HAP-1 (cell line): Measurements from ENCODE around the gene EIF2S1.
"Not testable (repeated sequence)": the region's sequence is repeated elsewhere in the genome, so short reads cannot be mapped to it uniquely, and the experiment has no call there.

Source experiments
- DNase-seq, 2 experiments: peaks; one replicate each; pipeline ENCODE4 v3.0.0-alpha.2; 2016 to 2020; ENCODE audit warnings: low spot score in 2 of 2
- H3K27me3 ChIP-seq: fragments of 250-450 bp; sonication (Bioruptor Pico); 2 replicates; pipeline ENCODE4 v1.5.1; 2020; ENCODE audit warnings: low read depth, mild to moderate bottlenecking, moderate library complexity
- H3K36me3 ChIP-seq: fragments of 250-450 bp; sonication (Bioruptor Pico); replicated peaks from 2 replicates; pipeline ENCODE4 v1.5.1; 2020; ENCODE audit warnings: mild to moderate bottlenecking
- H3K4me1 ChIP-seq: fragments of 250-450 bp; sonication (Bioruptor Pico); 2 replicates; pipeline ENCODE4 v1.5.1; 2020; ENCODE audit warnings: mild to moderate bottlenecking
- H3K4me3 ChIP-seq: fragments of 250-450 bp; sonication (Bioruptor Pico); 2 replicates; pipeline ENCODE4 v1.5.1; 2020; ENCODE audit warnings: mild to moderate bottlenecking, moderate library complexity
- H3K9me3 ChIP-seq: fragments of 250-450 bp; sonication (Bioruptor Pico); 2 replicates; pipeline ENCODE4 v1.5.1; 2020; ENCODE audit warnings: mild to moderate bottlenecking, moderate library complexity
- in situ Hi-C: fragments of 300-500 bp; cut with MboI; formaldehyde crosslinking; loops from 3 replicates; pipeline ENCODE4 v1.14.3; 2020; ENCODE audit warnings: low sequenced_read_pairs, inconsistent platforms, mixed read lengths

The EIF2S1 gene

GRCh38 chr14:67389275-67389674 is 29.1 kb downstream of the EIF2S1 start:
- Histone ChIP-seq H3K27me3 (no peaks in the 10 kb centered on the region), H3K36me3 (peaks cover 21% of the 10 kb centered on the region), H3K4me3 (no peak overlapping the region), H3K9me3 (no peaks in the 10 kb centered on the region), H3K4me1 (no peaks in the 10 kb centered on the region)
- no peak for DNase-seq
- in situ Hi-C loops, result no loop called here

GRCh38 chr14:67389811-67390534 is 29.8 kb downstream of the EIF2S1 start:
- H3K27me3 ChIP-seq, result no peaks in the 10 kb centered on the region
- peaks cover 14% of the 10 kb centered on the region for H3K36me3 ChIP-seq
- H3K9me3 ChIP-seq, result no peaks in the 10 kb centered on the region
- no peak overlapping the region for H3K4me3 ChIP-seq
- in situ Hi-C loops, result no loop called here
- no peaks in the 10 kb centered on the region for H3K4me1 ChIP-seq
- no peak for DNase-seq

DNA sequence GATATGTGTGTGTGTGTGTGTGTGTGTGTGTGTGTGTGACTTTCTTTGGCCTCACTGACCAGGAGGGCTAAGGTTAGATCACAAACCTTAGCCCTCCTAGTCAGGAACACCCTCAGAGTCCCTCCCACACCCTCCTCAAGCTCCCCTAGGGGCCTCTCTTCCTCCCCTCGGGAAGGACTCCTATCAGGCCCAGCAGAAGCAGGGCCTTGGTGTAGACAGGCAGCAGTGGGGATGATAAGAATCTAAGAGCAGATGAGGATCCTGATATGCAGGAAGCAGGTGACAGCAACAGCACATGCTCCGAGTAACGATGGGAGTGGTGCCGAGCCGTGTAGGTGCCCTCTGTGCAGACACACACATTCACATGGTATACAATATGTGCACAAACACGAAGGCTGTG is 31.1 kb downstream of the EIF2S1 start:
- no peak for DNase-seq
- Histone ChIP-seq H3K27me3 (no peaks in the 10 kb centered on the region), H3K4me1 (no peaks in the 10 kb centered on the region), H3K36me3 (0 out of 2 replicates have a peak, but pooled peaks cover 7% of the 10 kb centered on the region), H3K9me3 (no peaks in the 10 kb centered on the region), H3K4me3 (no peak overlapping the region)
- in situ Hi-C loops, result no loop called here

DNA sequence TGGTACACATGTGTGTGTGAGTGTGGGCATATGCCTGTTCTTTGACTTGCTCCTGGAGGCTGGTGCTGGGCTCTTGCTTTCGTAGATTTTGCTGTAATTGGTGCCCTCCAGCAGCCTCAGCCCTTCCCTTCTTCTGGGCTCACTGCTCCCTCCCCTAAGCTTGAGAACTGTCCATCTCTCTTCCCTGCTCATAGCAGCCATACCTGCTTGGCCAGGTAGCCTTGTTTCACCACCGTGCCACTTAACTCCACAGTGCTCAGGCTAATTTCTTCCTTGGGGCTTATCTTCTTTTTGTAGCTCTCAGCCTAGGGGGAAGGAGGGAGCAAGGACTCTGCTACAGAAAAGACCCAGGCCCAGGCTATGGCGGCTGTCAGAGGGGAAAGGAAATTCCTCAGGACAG is 32.0 kb downstream of the EIF2S1 start:
- Histone ChIP-seq H3K27me3 (no peaks in the 10 kb centered on the region), H3K9me3 (no peaks in the 10 kb centered on the region), H3K4me3 (no peak overlapping the region), H3K36me3 (0 out of 2 replicates have a peak, but pooled peaks cover 5% of the 10 kb centered on the region), H3K4me1 (no peaks in the 10 kb centered on the region)
- in situ Hi-C loops, result no loop called here
- no peak for DNase-seq

DNA sequence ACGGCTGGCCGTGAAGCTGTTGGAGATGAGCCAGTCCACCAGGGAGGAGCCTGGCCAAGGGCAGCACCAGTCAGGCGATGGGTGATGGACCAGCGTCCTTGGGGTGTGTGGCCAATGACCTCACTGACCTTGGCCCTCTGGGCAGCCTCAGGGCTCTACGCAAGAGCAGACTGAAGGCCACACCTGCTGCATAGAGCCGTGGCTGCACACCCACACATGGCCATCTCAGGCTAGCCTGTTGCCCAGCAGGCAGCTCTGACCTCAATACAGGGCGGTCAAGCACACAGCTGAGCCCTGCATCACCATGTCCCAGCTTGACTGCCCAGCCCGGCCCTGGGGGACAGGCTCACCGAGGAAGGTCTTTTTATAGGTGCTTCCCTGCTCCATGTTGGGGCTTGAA is 32.7 kb downstream of the EIF2S1 start:
- Histone ChIP-seq H3K9me3 (no peaks in the 10 kb centered on the region), H3K4me1 (no peaks in the 10 kb centered on the region), H3K27me3 (no peaks in the 10 kb centered on the region), H3K4me3 (no peak overlapping the region), H3K36me3 (no peaks in the 10 kb centered on the region)
- in situ Hi-C loops, result no loop called here
- DNase-seq, result no peak

DNA sequence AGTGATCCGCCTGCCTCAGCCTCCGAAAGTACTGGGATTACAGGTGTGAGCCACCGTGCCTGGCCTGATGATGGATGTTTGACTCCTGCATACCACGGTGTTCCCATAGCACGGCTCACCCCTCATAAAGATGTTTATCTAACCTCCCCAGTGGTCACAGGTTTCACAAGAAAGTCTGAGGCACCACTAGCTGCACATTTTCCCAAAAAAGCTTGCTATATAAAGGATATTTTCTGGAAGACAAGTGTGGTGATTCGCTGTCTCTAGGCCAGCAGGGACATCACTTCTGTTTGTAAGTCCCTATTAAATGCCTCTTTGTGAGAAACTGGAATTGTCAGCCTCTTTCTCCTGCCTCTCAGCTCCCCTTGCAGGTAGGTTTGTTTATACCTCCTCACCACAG is 33.6 kb downstream of the EIF2S1 start:
- H3K36me3 ChIP-seq, result no peaks in the 10 kb centered on the region
- no peak for DNase-seq
- H3K9me3 ChIP-seq, result no peaks in the 10 kb centered on the region
- H3K4me3 ChIP-seq, result no peak overlapping the region
- in situ Hi-C loops, result no loop called here
- H3K27me3 ChIP-seq, result no peaks in the 10 kb centered on the region
- H3K4me1 ChIP-seq, result no peaks in the 10 kb centered on the region

- Histone ChIP-seq H3K36me3 (no peaks in the 10 kb centered on the region), H3K9me3 (no peaks in the 10 kb centered on the region), H3K4me1 (no peaks in the 10 kb centered on the region), H3K4me3 (no peak overlapping the region), H3K27me3 (peaks cover 3% of the 10 kb centered on the region; the same call in 1 of the 2 replicates)
- DNase-seq, result no peak
- in situ Hi-C loops, result no loop called here
Measured at GRCh38 chr14:67395086-67395875, 35.2 kb downstream of the EIF2S1 start.

DNA sequence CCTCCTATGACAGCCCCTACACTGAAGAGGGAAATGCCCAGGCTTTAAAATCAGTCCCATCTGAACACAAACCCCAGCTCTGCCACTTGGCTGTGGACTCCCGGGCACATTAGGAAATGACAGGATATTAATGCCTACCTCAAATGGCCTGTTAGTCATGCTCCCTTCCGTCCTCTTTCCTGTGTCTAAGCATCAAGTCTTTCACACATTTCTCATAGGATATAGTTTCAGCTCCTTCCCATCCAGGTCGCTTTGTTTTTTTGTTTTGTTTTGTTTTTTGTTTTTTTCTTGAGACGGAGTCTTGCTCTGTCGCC is 35.7 kb downstream of the EIF2S1 start:
- in situ Hi-C loops, result no loop called here
- Histone ChIP-seq H3K27me3 (peaks cover 3% of the 10 kb centered on the region; the same call in 1 of the 2 replicates), H3K4me1 (no peaks in the 10 kb centered on the region), H3K4me3 (no peak overlapping the region), H3K36me3 (no peaks in the 10 kb centered on the region), H3K9me3 (no peaks in the 10 kb centered on the region)
- DNase-seq, result no peak

- DNase-seq, result no peak
- in situ Hi-C loops, result no loop called here
- H3K36me3 ChIP-seq, result no peaks in the 10 kb centered on the region
- no peaks in the 10 kb centered on the region for H3K4me1 ChIP-seq
- H3K27me3 ChIP-seq, result peaks cover 3% of the 10 kb centered on the region; the same call in 1 of the 2 replicates
- no peaks in the 10 kb centered on the region for H3K9me3 ChIP-seq
- no peak overlapping the region for H3K4me3 ChIP-seq
Measured at GRCh38 chr14:67396381-67396970, 36.3 kb downstream of the EIF2S1 start.

DNA sequence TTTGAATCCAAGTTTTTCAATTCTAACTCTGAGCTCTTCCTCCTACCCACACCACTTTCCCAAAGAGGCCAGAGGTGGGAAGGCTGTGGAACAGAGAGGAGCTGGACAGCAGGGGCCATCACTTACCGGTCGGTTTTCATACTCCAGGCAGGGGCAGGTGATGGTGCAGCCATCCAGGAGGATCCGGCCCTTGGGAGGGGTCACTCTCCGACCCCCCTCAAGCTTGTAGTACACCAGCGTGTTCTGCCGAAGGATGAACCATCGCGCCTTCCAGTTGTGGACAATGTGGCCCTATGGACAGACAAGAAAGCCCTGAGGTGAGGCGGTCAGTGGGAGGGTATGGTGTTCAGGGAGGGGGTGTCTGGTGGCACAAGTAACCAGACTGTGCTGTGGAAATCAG is 37.4 kb downstream of the EIF2S1 start:
- H3K9me3 ChIP-seq, result no peaks in the 10 kb centered on the region
- H3K36me3 ChIP-seq, result no peaks in the 10 kb centered on the region
- H3K4me1 ChIP-seq, result no peaks in the 10 kb centered on the region
- no peak for DNase-seq
- in situ Hi-C loops, result no loop called here
- peaks cover 3% of the 10 kb centered on the region; the same call in 1 of the 2 replicates for H3K27me3 ChIP-seq
- H3K4me3 ChIP-seq, result no peak overlapping the region

DNA sequence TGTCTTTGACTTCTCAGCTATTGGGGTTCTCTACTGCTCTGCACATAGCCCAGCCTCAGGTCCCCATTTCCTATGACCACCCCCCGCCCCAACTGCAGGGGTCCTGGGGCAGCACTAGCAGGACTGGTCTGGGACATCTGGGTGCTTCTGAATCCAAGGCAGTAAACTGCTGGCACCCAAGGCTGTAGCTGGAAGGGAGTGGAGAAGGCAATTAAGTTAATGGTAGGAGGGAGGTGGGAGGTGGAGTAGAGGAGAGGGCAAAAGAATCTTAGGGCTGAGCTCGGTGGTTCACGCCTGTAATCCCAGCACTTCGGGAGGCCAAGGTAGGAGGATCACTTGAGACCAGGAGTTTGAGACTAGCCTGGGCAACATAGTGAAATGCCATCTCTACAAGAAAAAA is 40.3 kb downstream of the EIF2S1 start:
- Histone ChIP-seq H3K36me3 (no peaks in the 10 kb centered on the region), H3K27me3 (peaks cover 3% of the 10 kb centered on the region; the same call in 1 of the 2 replicates), H3K4me1 (no peaks in the 10 kb centered on the region), H3K4me3 (no peak overlapping the region), H3K9me3 (no peaks in the 10 kb centered on the region)
- in situ Hi-C loops, result no loop called here
- no peak for DNase-seq

DNA sequence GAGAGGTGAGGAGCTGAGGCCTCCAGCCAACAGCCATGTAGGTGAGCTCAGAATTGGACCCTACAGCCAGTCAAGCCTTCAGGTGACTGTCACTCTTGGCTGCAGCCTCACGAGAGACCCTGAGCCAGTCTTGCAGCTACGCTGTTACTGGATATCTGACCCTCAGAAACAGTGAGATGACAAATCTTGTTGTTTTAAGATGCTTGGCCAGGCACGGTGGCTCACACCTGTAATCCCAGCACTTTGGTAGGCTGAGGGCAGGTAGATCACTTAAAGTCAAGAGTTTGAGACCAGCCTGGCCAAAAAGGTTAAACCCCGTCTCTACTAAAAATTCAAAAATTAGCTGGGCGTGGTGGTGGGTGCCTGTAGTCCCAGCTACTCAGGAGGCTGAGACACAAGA is 45.6 kb downstream of the EIF2S1 start:
- no peaks in the 10 kb centered on the region for H3K9me3 ChIP-seq
- in situ Hi-C loops, result no loop called here
- no peak overlapping the region for H3K4me3 ChIP-seq
- no peak for DNase-seq
- no peaks in the 10 kb centered on the region for H3K27me3 ChIP-seq
- H3K4me1 ChIP-seq, result no peaks in the 10 kb centered on the region
- H3K36me3 ChIP-seq, result no peaks in the 10 kb centered on the region

DNA sequence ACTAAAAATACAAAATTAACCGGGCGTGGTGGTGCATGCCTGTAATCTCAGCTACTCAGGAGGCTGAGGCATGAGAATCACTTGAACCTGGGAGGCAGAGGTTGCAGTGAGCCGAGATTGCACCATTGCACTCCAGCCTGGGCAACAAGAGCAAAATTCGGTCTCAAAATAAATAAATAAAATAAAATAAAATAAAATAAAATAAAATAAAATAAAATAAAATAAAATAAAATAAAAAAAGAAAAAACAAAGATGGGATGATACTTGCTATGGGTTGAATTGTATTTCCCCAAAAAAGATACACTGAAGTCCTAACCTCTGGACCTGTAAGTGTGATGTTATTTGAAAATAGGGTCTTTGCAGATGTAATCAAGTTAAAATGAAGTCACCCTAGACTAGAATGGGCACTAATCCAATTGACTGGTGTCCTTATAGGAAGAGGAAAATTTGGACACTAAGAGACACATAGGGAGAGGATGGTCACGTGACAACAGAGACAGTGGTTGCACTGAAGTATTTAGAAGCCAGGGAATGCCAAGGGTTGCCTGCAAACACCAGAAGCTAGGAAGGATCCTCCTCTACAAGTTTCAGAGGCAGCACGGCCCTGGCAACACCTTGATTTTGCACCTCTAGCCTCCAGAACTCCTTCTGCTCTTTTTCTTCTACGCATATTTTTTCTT is 48.1 kb downstream of the EIF2S1 start:
- H3K4me3 ChIP-seq, H3K27me3 ChIP-seq, H3K36me3 ChIP-seq, in situ Hi-C loops, DNase-seq, H3K4me1 ChIP-seq, H3K9me3 ChIP-seq: not testable (repeated sequence)

DNA sequence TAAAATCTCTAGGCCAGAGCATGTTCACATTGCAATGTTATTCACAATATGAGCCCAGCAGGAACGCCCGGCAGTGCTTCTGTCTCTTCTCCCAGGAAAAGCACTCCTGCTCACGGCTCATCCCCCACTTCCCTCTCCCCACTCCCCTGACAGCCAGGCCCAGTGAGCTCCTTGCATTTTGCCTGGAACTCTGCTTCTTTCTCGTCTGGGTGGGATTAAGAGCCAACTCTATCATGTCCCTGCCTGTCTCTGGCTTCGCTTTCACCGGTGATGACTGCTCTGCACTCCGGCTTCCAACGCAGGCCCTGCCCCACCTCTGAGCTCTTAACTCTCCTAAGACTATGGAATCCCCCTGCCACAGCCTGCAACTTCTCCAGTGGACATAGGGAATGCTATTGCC is 49.3 kb downstream of the EIF2S1 start:
- H3K9me3 ChIP-seq, result no peaks in the 10 kb centered on the region
- no peaks in the 10 kb centered on the region for H3K27me3 ChIP-seq
- no peaks in the 10 kb centered on the region for H3K36me3 ChIP-seq
- no peaks in the 10 kb centered on the region for H3K4me1 ChIP-seq
- in situ Hi-C loops, result no loop called here
- no peak for DNase-seq
- no peak overlapping the region for H3K4me3 ChIP-seq
